Prostate gland (tissue), 2 donors: ENCODE results near the gene TKTL1.

Experiments
- CTCF ChIP-seq, 4 experiments: fragments of 200-600 bp in 2 of 4; fragments of 450-650 bp in 2 of 4; sonication (generic) in 2 of 4; IDR thresholded peaks; 1 replicate in 3 of 4; 2 replicates in 1 of 4; pipeline ENCODE4 v1.5.1; 2016 to 2019; ENCODE audit warnings: antibody characterized with exemption in 4 of 4, mild to moderate bottlenecking in 2 of 4, moderate library complexity in 2 of 4
- POLR2A ChIP-seq: fragments of 450-650 bp; IDR thresholded peaks from one replicate; pipeline ENCODE4 v1.6.1; 2016; ENCODE audit warnings: antibody characterized with exemption, mild to moderate bottlenecking
- POLR2AphosphoS5 ChIP-seq: sonication (generic); formaldehyde crosslinking; IDR thresholded peaks from one replicate; pipeline ENCODE4 v1.6.1; 2017; ENCODE audit warnings: antibody characterized with exemption

DNA sequence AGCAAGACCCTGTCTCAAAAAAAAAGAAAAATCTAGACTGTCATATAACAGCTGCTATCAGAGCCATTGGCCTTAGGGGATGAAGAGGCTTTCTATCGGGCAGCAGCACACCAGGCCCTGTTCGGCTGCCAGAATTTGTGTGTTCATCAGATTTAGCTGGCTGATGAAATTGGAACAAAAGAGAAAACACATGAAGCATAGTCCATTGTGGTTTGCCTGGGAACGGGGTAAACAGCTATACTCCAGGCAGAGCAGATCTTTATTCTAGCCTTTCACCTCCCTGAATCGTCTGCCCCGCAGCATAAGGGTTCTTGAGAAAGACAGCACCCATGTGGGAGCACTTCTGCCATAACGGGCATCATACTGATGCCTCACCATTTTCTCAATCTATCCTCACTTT lies 11.6 kb downstream of the TKTL1 start:
- TF ChIP-seq POLR2A (no peak), CTCF (IDR thresholded peaks at IDR 0.05) (no peak), POLR2AphosphoS5 (no peak)
